ENCODE measurements around the gene CLCN1. TPM values are rescaled to one million over a fixed set of nuclear protein-coding genes. Genes with fewer than 3 reads are reported as not detected.

CLCN1 gene
- total RNA-seq, 1 experiment from 2014 or later = 0.13 TPM

GRCh38 chr7:143401265-143401664 lies 85.4 kb downstream of the CLCN1 start:
- Histone ChIP-seq H3K9ac (ENCODE audit: extremely low read depth, insufficient read length, low read length) (no peak overlapping the region), H3K14ac (ENCODE audit: insufficient read depth, low read length) (no peak overlapping the region), H2BK5ac (ENCODE audit: insufficient read length, low read length) (no peak overlapping the region), H3K23ac (ENCODE audit: insufficient read length, low read depth, low read length) (no peak overlapping the region), H4K91ac (ENCODE audit: insufficient read length, low read depth, low read length) (no peak overlapping the region), H4K20me1 (ENCODE audit: control insufficient read depth, insufficient read depth, insufficient read length) (no peaks in the 10 kb centered on the region), H3K27ac (ENCODE audit: insufficient read length, low read depth, low read length) (no peak overlapping the region), H3K79me1 (ENCODE audit: insufficient read depth, low read depth, low read length, poor library complexity, severe bottlenecking) (no peaks in the 10 kb centered on the region), H4K8ac (replicated peaks; ENCODE audit: insufficient read length, low read depth, low read length) (no peak overlapping the region), H2BK15ac (ENCODE audit: low read depth, low read length) (no peak overlapping the region), H3K18ac (ENCODE audit: insufficient read length, low read depth, low read length) (no peak overlapping the region), H3K9me3 (ENCODE audit: control insufficient read depth, low read depth, low read length) (no peaks in the 10 kb centered on the region), H2BK20ac (ENCODE audit: low read depth, low read length, poor library complexity, severe bottlenecking) (no peak overlapping the region), H3K23me2 (ENCODE audit: insufficient read length, low read depth, low read length, poor library complexity, severe bottlenecking) (no peaks in the 10 kb centered on the region), H3T11ph (ENCODE audit: low read length) (no peak overlapping the region), H3K4ac (ENCODE audit: low read depth, low read length) (no peak overlapping the region), H4K5ac (ENCODE audit: insufficient read length, low read depth, low read length) (no peak overlapping the region), H2BK12ac (ENCODE audit: insufficient read length, low read depth, low read length) (no peak overlapping the region), H2AK5ac (ENCODE audit: insufficient read length, low read length) (no peak overlapping the region), H2AFZ (ENCODE audit: low read length) (no peak overlapping the region), H3K4me2 (ENCODE audit: insufficient read depth, insufficient read length, low read length) (no peak overlapping the region), H3K56ac (ENCODE audit: insufficient read length, low read depth, low read length) (no peak overlapping the region), H2BK120ac (ENCODE audit: low read depth, low read length, poor library complexity, severe bottlenecking) (no peak overlapping the region), H3K27me3 (ENCODE audit: insufficient read depth, low read length) (no peaks in the 10 kb centered on the region), H3K79me2 (ENCODE audit: insufficient read depth, low read length) (peaks cover 8% of the 10 kb centered on the region; the same call in 1 of the 2 replicates), H3K4me1 (ENCODE audit: insufficient read depth, low read length) (peaks cover 7% of the 10 kb centered on the region; the same call in 1 of the 2 replicates)
- Mint-ChIP-seq H3K36me3 (ENCODE audit: insufficient read depth in 1 of 3, low read depth in 3 of 3) (peaks cover 64 to 83% (median 82%) of the 10 kb centered on the region in 3 experiments), H3K27me3 (ENCODE audit: low read depth) (peaks cover 2% of the 10 kb centered on the region; the same call in 1 of the 2 replicates), H3K4me1 (peaks cover 18 to 25% of the 10 kb centered on the region in 2 experiments), H3K4me3 (no peak overlapping the region; a peak in 1 of 5 replicates), H3K9me3 (no peaks in the 10 kb centered on the region), H3K27ac (no peak overlapping the region; a peak in 1 of 7 replicates)
- peak; percentile 24 for DNase-seq
- TF ChIP-seq CTCF (conservative IDR thresholded peaks at IDR 0.05) = no peak
- no CpG with 5 or more reads among the region's 12 CpGs for WGBS (ENCODE audit: extremely low coverage, insufficient read length, low lambda C conversion rate)

Small RNA genes lying within 50 kb of the gene (microRNA-seq; reads per million reads assigned to microRNA genes)
- gene MIR6892 (ENCODE audit: borderline microRNAs expressed) = not detected

Other genes starting within 250 kb of the CLCN1 start
- not detected in 2 replicates for gene PIP, start 184.0 kb upstream of the CLCN1 start, total RNA-seq (2021)
- gene TAS2R39, start 132.7 kb upstream of the CLCN1 start, total RNA-seq (2021) = not detected in 2 replicates
- gene TAS2R40, start 94.1 kb upstream of the CLCN1 start, total RNA-seq (2021) = not detected in 2 replicates
- 36.1 and 37.3 TPM in 2 replicates for gene GSTK1, start 52.7 kb upstream of the CLCN1 start, total RNA-seq (2021)
- gene TMEM139, start 31.2 kb upstream of the CLCN1 start, total RNA-seq (2021) = 0.85 and 1.1 TPM in 2 replicates
- gene CASP2, start 27.8 kb upstream of the CLCN1 start, total RNA-seq (2021) = 65.3 and 67.4 TPM in 2 replicates
- gene FAM131B, start 46.6 kb downstream of the CLCN1 start, total RNA-seq (2021) = 17.3 and 18.5 TPM in 2 replicates
- 236 and 237 TPM in 2 replicates for gene ZYX, start 65.2 kb downstream of the CLCN1 start, total RNA-seq (2021)
- gene EPHA1, start 92.7 kb downstream of the CLCN1 start, total RNA-seq (2021) = 109 and 119 TPM in 2 replicates
- not detected in 2 replicates for gene TAS2R60, start 127.3 kb downstream of the CLCN1 start, total RNA-seq (2021)
- gene TAS2R41, start 161.8 kb downstream of the CLCN1 start, total RNA-seq (2021) = not detected in 2 replicates